ENCODE results near the gene MIGA2. TPM values are rescaled to one million over a fixed set of nuclear protein-coding genes. Genes with fewer than 3 reads are reported as not detected.

Gene MIGA2
- total and polyA plus RNA-seq, 2 donors (not counting 1 experiment from before 2014, with no cell fraction given): 62.1 to 78.1 TPM

GRCh38 chr9:129026442-129027223, 9.8 kb upstream of the MIGA2 start:
- peak; percentile 30 for DNase-seq
- no peak for ATAC-seq (ENCODE audit: low read depth)
- Histone ChIP-seq H3K36me3 (replicated peaks in 1 of 2; ENCODE audit: control extremely low read depth in 1 of 2, control insufficient read depth in 1 of 2, extremely low read depth in 1 of 2, insufficient read depth in 2 of 2, low read length in 1 of 2) (peaks cover 0 to 2% of the 10 kb centered on the region in 2 experiments), H3K9me3 (ENCODE audit: control extremely low read depth in 1 of 3, control insufficient read depth in 2 of 3, insufficient read depth in 1 of 3, low read length in 2 of 3) (no peaks in the 10 kb centered on the region), H3K9ac (ENCODE audit: low read length) (peak overlapping the region; percentile 67), H3K27me3 (replicated peaks in 1 of 4; ENCODE audit: control extremely low read depth in 1 of 4, control insufficient read depth in 3 of 4, insufficient read depth in 4 of 4, low read length in 3 of 4) (no peaks in the 10 kb centered on the region), H4K20me1 (ENCODE audit: control insufficient read depth, insufficient read depth, low read length, poor library complexity, severe bottlenecking) (peaks cover 33% of the 10 kb centered on the region), H3K4me1 (ENCODE audit: control insufficient read depth in 2 of 2, insufficient read depth in 2 of 2, low read length in 2 of 2) (peaks cover 11 to 22% of the 10 kb centered on the region in 2 donors), H3K27ac (ENCODE audit: low read length in 2 of 2) (peak overlapping the region in 1 of 2 donors; percentile 6), H2AFZ (ENCODE audit: insufficient read depth, low read depth, low read length, poor library complexity, severe bottlenecking) (peak overlapping the region; percentile 69), H3K4me2 (replicated peaks; ENCODE audit: low read depth, low read length, poor library complexity, severe bottlenecking) (peak overlapping the region; percentile 87), H3K4me3 (ENCODE audit: control extremely low read depth in 1 of 5, extremely low read depth in 1 of 5, insufficient read depth in 1 of 5, low read depth in 2 of 5, low read length in 4 of 5) (peak overlapping the region in 1 of 5 experiments; percentile 63), H3K79me2 (ENCODE audit: control insufficient read depth, insufficient read depth, low read length) (peaks cover 42% of the 10 kb centered on the region)
- Mint-ChIP-seq H3K4me1 (peaks cover 29% of the 10 kb centered on the region), H3K4me3 (peak overlapping the region; percentile 89), H3K9me3 (ENCODE audit: insufficient read depth) (no peaks in the 10 kb centered on the region), H3K27ac (peak overlapping the region; percentile 84), H3K27me3 (no peaks in the 10 kb centered on the region)
- TF ChIP-seq EZH2 (IDR thresholded peaks at IDR 0.05; ENCODE audit: borderline replicate concordance, insufficient read depth, low read depth, low read length, poor library complexity, severe bottlenecking): no peak
- TF ChIP-seq CTCF (IDR thresholded peaks at IDR 0.05): no peak
- ChIA-PET POLR2A (interaction anchor here (1.8 to 2.3 kb wide), 2 partner anchors 10 to 54 kb away, joined by 10 to 13 read pairs; partner anchors contain the start of genes DOLPP1 and MIGA2), CTCF (no interaction called here)
- intact Hi-C loops (cut with micrococcal nuclease): no loop called here
- WGBS (ENCODE audit: insufficient coverage): 94% methylated on average over 12 of the region's 17 CpGs

GRCh38 chr9:129027224-129027684, 9.2 kb upstream of the MIGA2 start:
- peaks cover 11 to 16% of the 10 kb centered on the region in 2 donors for H3K4me1 ChIP-seq (ENCODE audit: control insufficient read depth in 2 of 2, insufficient read depth in 2 of 2, low read length in 2 of 2)
- no peak for DNase-seq
- H3K4me3 Mint-ChIP-seq: peak overlapping the region; percentile 89
- peak overlapping the region; percentile 11 to 76 (median 63) for H3K4me3 ChIP-seq (ENCODE audit: control extremely low read depth in 1 of 5, extremely low read depth in 1 of 5, insufficient read depth in 1 of 5, low read depth in 2 of 5, low read length in 4 of 5)
- H3K4me2 ChIP-seq (replicated peaks; ENCODE audit: low read depth, low read length, poor library complexity, severe bottlenecking): peak overlapping the region; percentile 87
- peaks cover 33% of the 10 kb centered on the region for H4K20me1 ChIP-seq (ENCODE audit: control insufficient read depth, insufficient read depth, low read length, poor library complexity, severe bottlenecking)
- no peaks in the 10 kb centered on the region for H3K27me3 ChIP-seq (replicated peaks in 1 of 4; ENCODE audit: control extremely low read depth in 1 of 4, control insufficient read depth in 3 of 4, insufficient read depth in 4 of 4, low read length in 3 of 4)
- WGBS (ENCODE audit: insufficient coverage): 52% methylated on average over 8 of the region's 9 CpGs
- peaks cover 39% of the 10 kb centered on the region for H3K79me2 ChIP-seq (ENCODE audit: control insufficient read depth, insufficient read depth, low read length)
- no peak for TF ChIP-seq EZH2 (IDR thresholded peaks at IDR 0.05; ENCODE audit: borderline replicate concordance, insufficient read depth, low read depth, low read length, poor library complexity, severe bottlenecking)
- no peak for TF ChIP-seq CTCF (IDR thresholded peaks at IDR 0.05)
- no peaks in the 10 kb centered on the region for H3K27me3 Mint-ChIP-seq
- peak overlapping the region; percentile 84 for H3K27ac Mint-ChIP-seq
- no peak for ATAC-seq (ENCODE audit: low read depth)
- peak overlapping the region; percentile 67 for H3K9ac ChIP-seq (ENCODE audit: low read length)
- no peaks in the 10 kb centered on the region for H3K9me3 Mint-ChIP-seq (ENCODE audit: insufficient read depth)
- peaks cover 24% of the 10 kb centered on the region for H3K4me1 Mint-ChIP-seq
- H2AFZ ChIP-seq (ENCODE audit: insufficient read depth, low read depth, low read length, poor library complexity, severe bottlenecking): peak overlapping the region; percentile 69
- H3K9me3 ChIP-seq (ENCODE audit: control extremely low read depth in 1 of 3, control insufficient read depth in 2 of 3, insufficient read depth in 1 of 3, low read length in 2 of 3): no peaks in the 10 kb centered on the region
- intact Hi-C loops (cut with micrococcal nuclease): no loop called here
- H3K27ac ChIP-seq (ENCODE audit: low read length in 2 of 2): peak overlapping the region in 1 of 2 donors; percentile 70
- ChIA-PET CTCF (interaction anchor here (1.4 kb wide), 1 partner anchor 21 kb away, joined by 5 read pairs; no protein-coding TSS in a partner anchor), POLR2A (interaction anchor here (1.8 to 2.3 kb wide), 2 partner anchors 9 to 54 kb away, joined by 10 to 13 read pairs; partner anchors contain the start of genes DOLPP1 and MIGA2)
- peaks cover 0 to 2% of the 10 kb centered on the region in 2 experiments for H3K36me3 ChIP-seq (replicated peaks in 1 of 2; ENCODE audit: control extremely low read depth in 1 of 2, control insufficient read depth in 1 of 2, extremely low read depth in 1 of 2, insufficient read depth in 2 of 2, low read length in 1 of 2)

Measured in B cell (primary cell).